Thyroid gland (tissue), 4 donors: ENCODE data around the gene SLC25A1.

Experiments
- POLR2A ChIP-seq, 2 donors: fragments of 450-650 bp; IDR thresholded peaks; one replicate each; pipeline ENCODE4 v1.6.1; 2017; ENCODE audit warnings: antibody characterized with exemption in 2 of 2, mild to moderate bottlenecking in 2 of 2, moderate library complexity in 1 of 2
- TF ChIP-seq, protein P1 (sequence below), 6 experiments: fragments of 200-600 bp in 3 of 6; fragments of 450-650 bp in 3 of 6; sonication (generic) in 3 of 6; IDR thresholded peaks; one replicate each; pipeline ENCODE4 v1.5.1; 2016 to 2019; ENCODE audit warnings: antibody characterized with exemption in 6 of 6, mild to moderate bottlenecking in 2 of 6, inconsistent platforms in 1 of 6, moderate library complexity in 1 of 6

DNA sequence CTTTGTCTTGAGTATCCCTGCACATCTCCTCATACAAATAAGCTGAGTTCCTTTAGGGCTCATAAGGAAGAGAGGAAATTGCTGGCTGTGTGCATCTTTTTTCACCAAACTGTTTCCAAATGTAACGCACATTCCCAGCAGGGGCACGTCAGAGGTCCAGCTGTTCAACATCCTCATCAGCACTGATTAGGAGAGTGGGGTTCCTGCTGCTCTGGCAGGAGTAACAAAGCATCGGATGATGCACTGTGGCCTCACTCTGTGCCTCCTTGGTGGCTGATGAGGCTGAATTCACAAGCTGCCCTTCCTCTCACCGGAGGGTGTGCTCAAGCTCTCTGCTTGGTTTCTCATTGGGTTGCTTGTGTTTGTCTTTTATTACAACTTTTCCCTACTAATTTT lies 35.5 kb upstream of the SLC25A1 start:
- TF ChIP-seq, protein P1, sequence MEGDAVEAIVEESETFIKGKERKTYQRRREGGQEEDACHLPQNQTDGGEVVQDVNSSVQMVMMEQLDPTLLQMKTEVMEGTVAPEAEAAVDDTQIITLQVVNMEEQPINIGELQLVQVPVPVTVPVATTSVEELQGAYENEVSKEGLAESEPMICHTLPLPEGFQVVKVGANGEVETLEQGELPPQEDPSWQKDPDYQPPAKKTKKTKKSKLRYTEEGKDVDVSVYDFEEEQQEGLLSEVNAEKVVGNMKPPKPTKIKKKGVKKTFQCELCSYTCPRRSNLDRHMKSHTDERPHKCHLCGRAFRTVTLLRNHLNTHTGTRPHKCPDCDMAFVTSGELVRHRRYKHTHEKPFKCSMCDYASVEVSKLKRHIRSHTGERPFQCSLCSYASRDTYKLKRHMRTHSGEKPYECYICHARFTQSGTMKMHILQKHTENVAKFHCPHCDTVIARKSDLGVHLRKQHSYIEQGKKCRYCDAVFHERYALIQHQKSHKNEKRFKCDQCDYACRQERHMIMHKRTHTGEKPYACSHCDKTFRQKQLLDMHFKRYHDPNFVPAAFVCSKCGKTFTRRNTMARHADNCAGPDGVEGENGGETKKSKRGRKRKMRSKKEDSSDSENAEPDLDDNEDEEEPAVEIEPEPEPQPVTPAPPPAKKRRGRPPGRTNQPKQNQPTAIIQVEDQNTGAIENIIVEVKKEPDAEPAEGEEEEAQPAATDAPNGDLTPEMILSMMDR (IDR thresholded peaks at IDR 0.05): no peak
- no peak for TF ChIP-seq POLR2A (IDR thresholded peaks at IDR 0.05)
